ENCODE data around the gene AP1G1. TPM values are rescaled to one million over a fixed set of nuclear protein-coding genes. Genes with fewer than 3 reads are reported as not detected.
A peak's percentile ranks its signal among the peaks of the same experiment; 100 is the strongest.

Gene AP1G1
- polyA plus RNA-seq (2011; rRNA removed) (59.8 and 86.6 TPM in 2 replicates), polyA minus RNA-seq (2011; rRNA and poly(A)+ RNA removed) (96.4 and 118 TPM in 2 replicates)

DNA sequence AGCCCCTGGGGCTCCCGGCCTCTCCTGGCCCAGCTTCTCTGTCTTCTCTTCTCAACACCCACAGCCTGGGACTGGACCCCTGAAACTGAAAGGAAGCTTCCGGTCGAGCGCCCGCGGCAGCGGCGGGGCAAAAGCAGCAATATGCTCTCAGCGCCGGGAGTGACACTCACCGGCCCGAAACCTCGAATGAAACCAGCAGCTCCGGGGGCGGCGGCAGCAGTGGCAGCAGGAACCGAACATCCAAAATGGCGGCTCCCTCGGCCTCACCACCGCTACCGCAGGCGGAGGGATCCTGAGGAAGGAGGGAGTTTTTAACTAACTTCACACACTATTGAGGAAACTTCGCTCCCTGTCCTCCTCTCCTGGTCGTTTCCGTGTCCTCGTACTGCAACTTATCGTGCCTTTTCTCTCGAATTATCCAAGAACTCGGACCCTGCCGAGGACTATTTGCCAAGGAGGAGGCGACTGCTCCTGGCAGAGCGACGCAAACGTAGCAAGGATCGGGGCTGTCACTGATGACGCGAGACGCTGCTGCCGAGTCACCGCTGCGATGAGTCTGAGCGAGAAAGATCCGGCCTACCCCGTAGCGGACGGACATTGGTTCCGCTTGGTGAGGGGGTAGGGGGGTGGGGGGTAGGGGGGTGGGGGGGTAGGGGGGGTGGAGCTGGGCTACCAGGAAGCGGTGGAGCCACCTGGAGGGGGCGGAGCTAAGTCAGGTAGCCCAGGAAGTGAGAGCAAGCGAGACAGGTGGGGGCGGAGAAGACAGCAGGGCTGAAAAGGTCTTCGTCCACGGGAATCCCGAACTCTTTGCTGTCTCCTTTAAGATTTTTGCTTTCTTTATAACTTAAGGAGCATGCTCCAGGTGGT lies at the start of gene AP1G1:
TSS of gene AP1G1 (minus strand) at position 242 of the 867 bp plus-strand sequence. CDS start 19,355 bp downstream, outside the sequence.
- DNase-seq (ENCODE audit: low read depth): peak; percentile 79
- Histone ChIP-seq H3K4me3 (ENCODE audit: low read depth, low read length) (peak within 1 kb of the TSS; percentile 99), H3K27me3 (ENCODE audit: control insufficient read depth, insufficient read depth, low read length) (no peaks in the 10 kb centered on the region), H3K36me3 (ENCODE audit: control insufficient read depth, insufficient read depth, low read length) (no peaks in the 10 kb centered on the region)
- CTCF ChIA-PET: interaction anchor here (1.3 to 1.8 kb wide), 2 partner anchors 27 to 153 kb away, joined by 3 to 5 read pairs; no protein-coding TSS in a partner anchor
- TF ChIP-seq, protein P1, sequence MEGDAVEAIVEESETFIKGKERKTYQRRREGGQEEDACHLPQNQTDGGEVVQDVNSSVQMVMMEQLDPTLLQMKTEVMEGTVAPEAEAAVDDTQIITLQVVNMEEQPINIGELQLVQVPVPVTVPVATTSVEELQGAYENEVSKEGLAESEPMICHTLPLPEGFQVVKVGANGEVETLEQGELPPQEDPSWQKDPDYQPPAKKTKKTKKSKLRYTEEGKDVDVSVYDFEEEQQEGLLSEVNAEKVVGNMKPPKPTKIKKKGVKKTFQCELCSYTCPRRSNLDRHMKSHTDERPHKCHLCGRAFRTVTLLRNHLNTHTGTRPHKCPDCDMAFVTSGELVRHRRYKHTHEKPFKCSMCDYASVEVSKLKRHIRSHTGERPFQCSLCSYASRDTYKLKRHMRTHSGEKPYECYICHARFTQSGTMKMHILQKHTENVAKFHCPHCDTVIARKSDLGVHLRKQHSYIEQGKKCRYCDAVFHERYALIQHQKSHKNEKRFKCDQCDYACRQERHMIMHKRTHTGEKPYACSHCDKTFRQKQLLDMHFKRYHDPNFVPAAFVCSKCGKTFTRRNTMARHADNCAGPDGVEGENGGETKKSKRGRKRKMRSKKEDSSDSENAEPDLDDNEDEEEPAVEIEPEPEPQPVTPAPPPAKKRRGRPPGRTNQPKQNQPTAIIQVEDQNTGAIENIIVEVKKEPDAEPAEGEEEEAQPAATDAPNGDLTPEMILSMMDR (IDR thresholded peaks at IDR 0.05; ENCODE audit: insufficient read depth, low read depth, low read length): no peak
- POLR2A ChIA-PET: no interaction called here

DNA sequence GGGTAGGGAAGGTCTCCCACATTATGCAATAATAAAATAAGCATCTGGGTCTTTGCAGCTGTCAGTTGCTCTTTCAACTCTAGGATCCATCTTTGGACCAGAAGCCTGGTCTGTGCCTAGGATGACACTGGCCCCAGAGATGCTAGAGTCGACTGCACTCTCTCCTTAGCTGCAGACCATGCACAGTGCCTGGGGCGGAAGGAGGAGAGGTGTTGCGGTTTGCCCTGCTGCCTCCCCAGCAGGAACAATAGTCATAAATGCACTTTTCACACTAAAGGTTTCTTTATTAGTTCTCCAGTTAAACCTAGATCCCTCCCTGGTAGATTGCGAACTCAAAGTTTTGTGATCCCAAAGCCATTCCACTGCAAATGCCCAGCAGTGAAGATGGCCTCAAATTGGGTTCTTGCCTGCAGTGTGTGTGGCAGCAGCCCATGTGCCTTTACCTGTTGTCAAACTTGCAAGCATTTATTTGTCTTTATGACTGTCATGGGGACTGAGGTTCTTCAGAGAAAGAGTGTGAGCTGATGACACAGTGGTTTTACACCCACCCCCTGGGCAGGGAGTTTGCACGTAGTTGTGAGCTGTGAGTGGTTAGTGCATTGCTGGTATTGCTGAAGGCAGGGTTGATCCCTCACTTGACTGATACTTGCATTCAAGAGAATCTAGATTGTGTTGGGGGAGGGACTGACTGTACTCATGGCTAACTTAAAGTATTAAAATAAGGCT lies 47.5 kb upstream of the AP1G1 start:
- no peak overlapping the region for H3K4me3 ChIP-seq (ENCODE audit: low read depth, low read length)
- ChIA-PET CTCF (interaction anchor here (2.9 kb wide), 1 partner anchor 27 kb away, joined by 17 read pairs; the partner anchor contains the start of gene ZNF821), POLR2A (no interaction called here)
- DNase-seq (ENCODE audit: low read depth): no peak
- TF ChIP-seq, protein P1 (IDR thresholded peaks at IDR 0.05; ENCODE audit: insufficient read depth, low read depth, low read length): no peak
- no peaks in the 10 kb centered on the region for H3K27me3 ChIP-seq (ENCODE audit: control insufficient read depth, insufficient read depth, low read length)
- peaks cover 19% of the 10 kb centered on the region for H3K36me3 ChIP-seq (ENCODE audit: control insufficient read depth, insufficient read depth, low read length)

DNA sequence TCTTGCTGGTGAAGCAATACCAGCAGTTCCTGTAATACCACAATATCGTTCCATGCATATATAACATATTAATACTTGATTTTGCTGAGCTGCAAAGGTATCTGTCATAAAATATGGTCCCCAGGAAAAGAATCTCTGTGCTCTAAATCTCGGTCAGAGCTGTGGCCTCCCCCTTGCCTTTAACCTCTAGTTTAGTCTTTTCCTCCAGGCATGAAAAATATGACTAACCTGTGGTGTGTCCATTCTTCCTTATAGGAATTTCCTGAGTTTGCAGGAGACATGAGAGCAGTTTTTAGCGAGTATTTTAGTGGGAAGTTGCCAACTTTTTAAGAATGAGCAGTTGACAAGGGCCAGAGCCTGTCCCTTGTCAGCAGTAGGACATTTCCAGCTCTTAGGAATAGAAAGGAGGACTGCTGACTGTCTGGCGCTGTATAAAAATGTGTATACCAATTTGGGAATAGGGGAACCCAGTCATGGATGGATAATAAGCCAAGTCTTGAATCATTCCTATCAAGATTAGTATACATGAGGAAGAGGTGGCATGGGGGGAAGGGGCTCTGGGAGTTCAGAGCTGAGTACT lies 45.8 kb upstream of the AP1G1 start:
- Histone ChIP-seq H3K4me3 (ENCODE audit: low read depth, low read length) (no peak overlapping the region), H3K27me3 (ENCODE audit: control insufficient read depth, insufficient read depth, low read length) (no peaks in the 10 kb centered on the region), H3K36me3 (ENCODE audit: control insufficient read depth, insufficient read depth, low read length) (peaks cover 29% of the 10 kb centered on the region)
- CTCF ChIA-PET: interaction anchor here (1.2 kb wide), 1 partner anchor 30 kb away, joined by 3 read pairs; the partner anchor contains the start of gene ZNF821
- TF ChIP-seq, protein P1 (IDR thresholded peaks at IDR 0.05; ENCODE audit: insufficient read depth, low read depth, low read length): no peak
- DNase-seq (ENCODE audit: low read depth): no peak
- POLR2A ChIA-PET: no interaction called here

DNA sequence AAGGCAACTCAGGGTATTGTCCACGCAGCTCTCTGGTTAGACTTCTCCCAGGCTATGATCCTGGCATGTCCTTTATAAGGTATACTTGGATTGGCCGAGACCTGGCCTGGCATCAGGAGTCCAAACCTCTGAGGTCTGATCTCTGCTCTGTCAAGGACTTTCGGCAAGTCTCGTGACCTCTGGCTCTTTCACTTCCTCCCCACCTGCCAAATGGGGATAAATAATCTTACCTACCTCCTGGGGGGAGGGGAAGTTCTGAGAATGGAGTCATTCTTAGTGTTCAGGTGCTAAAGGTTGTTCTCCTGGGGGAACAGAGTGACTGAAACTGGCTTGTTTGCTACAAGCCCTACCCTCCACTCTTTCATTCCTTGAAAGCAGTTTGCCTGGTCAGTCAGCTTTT lies 44.8 kb upstream of the AP1G1 start:
- no peak for DNase-seq (ENCODE audit: low read depth)
- Histone ChIP-seq H3K36me3 (ENCODE audit: control insufficient read depth, insufficient read depth, low read length) (peaks cover 34% of the 10 kb centered on the region), H3K27me3 (ENCODE audit: control insufficient read depth, insufficient read depth, low read length) (no peaks in the 10 kb centered on the region), H3K4me3 (ENCODE audit: low read depth, low read length) (no peak overlapping the region)
- ChIA-PET POLR2A (no interaction called here), CTCF (interaction anchor here (1.0 to 1.1 kb wide), 2 partner anchors 29 to 108 kb away, joined by 3 to 5 read pairs; no protein-coding TSS in a partner anchor)
- TF ChIP-seq, protein P1 (IDR thresholded peaks at IDR 0.05; ENCODE audit: insufficient read depth, low read depth, low read length): no peak
